ENCODE data around the gene AGPS. TPM values are rescaled to one million over a fixed set of nuclear protein-coding genes. Genes with fewer than 3 reads are reported as not detected.
"Not testable (repeated sequence)": the region's sequence is repeated elsewhere in the genome, so short reads cannot be mapped to it uniquely, and the experiment has no call there.

AGPS gene
- total RNA-seq, 1 donor from 2014 or later: 71.8 TPM

- H3K27me3 Mint-ChIP-seq (ENCODE audit: insufficient read depth): no peaks in the 10 kb centered on the region
- H3K9me3 Mint-ChIP-seq: peaks cover 51% of the 10 kb centered on the region
- intact Hi-C loops (cut with micrococcal nuclease): no loop called here
- H3K36me3 Mint-ChIP-seq (ENCODE audit: low read depth): peaks cover 55% of the 10 kb centered on the region
- H3K27ac Mint-ChIP-seq: no peak overlapping the region
- no peak overlapping the region for H3K4me3 Mint-ChIP-seq
- DNase-seq (ENCODE audit: low spot score): no peak
- no peaks in the 10 kb centered on the region for H3K4me1 Mint-ChIP-seq (ENCODE audit: low read depth)
Measured at GRCh38 chr2:177432703-177433102, 40.1 kb downstream of the AGPS start.

- Mint-ChIP-seq H3K36me3 (ENCODE audit: low read depth) (peaks cover 50% of the 10 kb centered on the region), H3K27me3 (ENCODE audit: insufficient read depth) (no peaks in the 10 kb centered on the region), H3K4me3 (no peak overlapping the region), H3K4me1 (ENCODE audit: low read depth) (no peaks in the 10 kb centered on the region), H3K27ac (no peak overlapping the region), H3K9me3 (peaks cover 44% of the 10 kb centered on the region)
- no peak for DNase-seq (ENCODE audit: low spot score)
- intact Hi-C loops (cut with micrococcal nuclease): no loop called here
Measured at GRCh38 chr2:177433402-177433801, 40.8 kb downstream of the AGPS start.

GRCh38 chr2:177434475-177434874, 41.9 kb downstream of the AGPS start:
- Mint-ChIP-seq H3K27me3 (ENCODE audit: insufficient read depth) (no peaks in the 10 kb centered on the region), H3K4me1 (ENCODE audit: low read depth) (no peaks in the 10 kb centered on the region), H3K27ac (no peak overlapping the region), H3K4me3 (no peak overlapping the region), H3K36me3 (ENCODE audit: low read depth) (peaks cover 44% of the 10 kb centered on the region), H3K9me3 (peaks cover 34% of the 10 kb centered on the region)
- no peak for DNase-seq (ENCODE audit: low spot score)
- intact Hi-C loops (cut with micrococcal nuclease): no loop called here

GRCh38 chr2:177445200-177445599, 52.6 kb downstream of the AGPS start:
- no peaks in the 10 kb centered on the region for H3K9me3 Mint-ChIP-seq
- no peak for DNase-seq (ENCODE audit: low spot score)
- H3K27ac Mint-ChIP-seq: no peak overlapping the region
- H3K4me3 Mint-ChIP-seq: no peak overlapping the region
- no peaks in the 10 kb centered on the region for H3K4me1 Mint-ChIP-seq (ENCODE audit: low read depth)
- no peaks in the 10 kb centered on the region for H3K27me3 Mint-ChIP-seq (ENCODE audit: insufficient read depth)
- intact Hi-C loops (cut with micrococcal nuclease): no loop called here
- peaks cover 26% of the 10 kb centered on the region for H3K36me3 Mint-ChIP-seq (ENCODE audit: low read depth)

GRCh38 chr2:177448031-177448430, 55.5 kb downstream of the AGPS start:
- Mint-ChIP-seq H3K4me1 (ENCODE audit: low read depth) (no peaks in the 10 kb centered on the region), H3K4me3 (no peak overlapping the region), H3K27ac (no peak overlapping the region), H3K9me3 (no peaks in the 10 kb centered on the region), H3K36me3 (ENCODE audit: low read depth) (peaks cover 26% of the 10 kb centered on the region), H3K27me3 (ENCODE audit: insufficient read depth) (no peaks in the 10 kb centered on the region)
- DNase-seq (ENCODE audit: low spot score): no peak
- intact Hi-C loops (cut with micrococcal nuclease): no loop called here

GRCh38 chr2:177449159-177449558, 56.6 kb downstream of the AGPS start:
- Mint-ChIP-seq H3K4me1 (ENCODE audit: low read depth) (no peaks in the 10 kb centered on the region), H3K9me3 (no peaks in the 10 kb centered on the region), H3K27ac (no peak overlapping the region), H3K27me3 (ENCODE audit: insufficient read depth) (no peaks in the 10 kb centered on the region), H3K4me3 (no peak overlapping the region), H3K36me3 (ENCODE audit: low read depth) (peaks cover 29% of the 10 kb centered on the region)
- no peak for DNase-seq (ENCODE audit: low spot score)
- intact Hi-C loops (cut with micrococcal nuclease): no loop called here

GRCh38 chr2:177455187-177455586, 62.6 kb downstream of the AGPS start:
- intact Hi-C loops (cut with micrococcal nuclease): no loop called here
- peaks cover 34% of the 10 kb centered on the region for H3K9me3 Mint-ChIP-seq
- H3K27ac Mint-ChIP-seq: no peak overlapping the region
- H3K4me3 Mint-ChIP-seq: no peak overlapping the region
- peaks cover 54% of the 10 kb centered on the region for H3K36me3 Mint-ChIP-seq (ENCODE audit: low read depth)
- no peak for DNase-seq (ENCODE audit: low spot score)
- no peaks in the 10 kb centered on the region for H3K4me1 Mint-ChIP-seq (ENCODE audit: low read depth)
- H3K27me3 Mint-ChIP-seq (ENCODE audit: insufficient read depth): no peaks in the 10 kb centered on the region

- H3K27ac Mint-ChIP-seq; H3K4me1 Mint-ChIP-seq (ENCODE audit: low read depth); H3K27me3 Mint-ChIP-seq (ENCODE audit: insufficient read depth); H3K4me3 Mint-ChIP-seq; DNase-seq (ENCODE audit: low spot score); intact Hi-C loops (cut with micrococcal nuclease): not testable (repeated sequence)
- peaks cover 50% of the 10 kb centered on the region for H3K36me3 Mint-ChIP-seq (ENCODE audit: low read depth)
- peaks cover 34% of the 10 kb centered on the region for H3K9me3 Mint-ChIP-seq
Measured at GRCh38 chr2:177459756-177460155, 67.2 kb downstream of the AGPS start.

- H3K36me3 Mint-ChIP-seq (ENCODE audit: low read depth): peaks cover 49% of the 10 kb centered on the region
- H3K4me1 Mint-ChIP-seq (ENCODE audit: low read depth): no peaks in the 10 kb centered on the region
Measured at GRCh38 chr2:177460973-177461585, 68.5 kb downstream of the AGPS start.

GRCh38 chr2:177464549-177464948, 72.0 kb downstream of the AGPS start:
- H3K27ac Mint-ChIP-seq: no peak overlapping the region
- intact Hi-C loops (cut with micrococcal nuclease): no loop called here
- H3K4me3 Mint-ChIP-seq: no peak overlapping the region
- H3K9me3 Mint-ChIP-seq: peaks cover 4% of the 10 kb centered on the region
- no peak for DNase-seq (ENCODE audit: low spot score)
- peaks cover 6% of the 10 kb centered on the region for H3K4me1 Mint-ChIP-seq (ENCODE audit: low read depth)
- no peaks in the 10 kb centered on the region for H3K27me3 Mint-ChIP-seq (ENCODE audit: insufficient read depth)
- peaks cover 28% of the 10 kb centered on the region for H3K36me3 Mint-ChIP-seq (ENCODE audit: low read depth)

More at GRCh38 chr2:177460973-177461585, 68.5 kb downstream of the AGPS start:
- no peak overlapping the region for H3K27ac Mint-ChIP-seq
- peaks cover 34% of the 10 kb centered on the region for H3K9me3 Mint-ChIP-seq
- no peak for DNase-seq (ENCODE audit: low spot score)
- intact Hi-C loops (cut with micrococcal nuclease): no loop called here
- H3K4me3 Mint-ChIP-seq: no peak overlapping the region
- no peaks in the 10 kb centered on the region for H3K27me3 Mint-ChIP-seq (ENCODE audit: insufficient read depth)

GRCh38 chr2:177465400-177466138, 73.0 kb downstream of the AGPS start:
- no peaks in the 10 kb centered on the region for H3K27me3 Mint-ChIP-seq (ENCODE audit: insufficient read depth)

GRCh38 chr2:177466337-177467195, 74.0 kb downstream of the AGPS start:
- Mint-ChIP-seq H3K9me3 (peaks cover 13% of the 10 kb centered on the region), H3K36me3 (ENCODE audit: low read depth) (peaks cover 33% of the 10 kb centered on the region), H3K27ac (no peak overlapping the region), H3K4me1 (ENCODE audit: low read depth) (peaks cover 6% of the 10 kb centered on the region), H3K4me3 (no peak overlapping the region), H3K27me3 (ENCODE audit: insufficient read depth) (no peaks in the 10 kb centered on the region)
- intact Hi-C loops (cut with micrococcal nuclease): no loop called here
- DNase-seq (ENCODE audit: low spot score): no peak

More at GRCh38 chr2:177465400-177466138, 73.0 kb downstream of the AGPS start:
- H3K27ac Mint-ChIP-seq: no peak overlapping the region
- DNase-seq (ENCODE audit: low spot score): no peak
- intact Hi-C loops (cut with micrococcal nuclease): no loop called here
- peaks cover 27% of the 10 kb centered on the region for H3K36me3 Mint-ChIP-seq (ENCODE audit: low read depth)
- H3K9me3 Mint-ChIP-seq: peaks cover 4% of the 10 kb centered on the region
- H3K4me1 Mint-ChIP-seq (ENCODE audit: low read depth): peaks cover 6% of the 10 kb centered on the region
- no peak overlapping the region for H3K4me3 Mint-ChIP-seq

GRCh38 chr2:177467646-177468045, 75.1 kb downstream of the AGPS start:
- no peaks in the 10 kb centered on the region for H3K27me3 Mint-ChIP-seq (ENCODE audit: insufficient read depth)
- peaks cover 23% of the 10 kb centered on the region for H3K9me3 Mint-ChIP-seq
- H3K4me1 Mint-ChIP-seq (ENCODE audit: low read depth): peaks cover 9% of the 10 kb centered on the region
- no peak for DNase-seq (ENCODE audit: low spot score)
- H3K27ac Mint-ChIP-seq: no peak overlapping the region
- peaks cover 39% of the 10 kb centered on the region for H3K36me3 Mint-ChIP-seq (ENCODE audit: low read depth)
- intact Hi-C loops (cut with micrococcal nuclease): no loop called here
- no peak overlapping the region for H3K4me3 Mint-ChIP-seq

Data from activated T-helper 1 cell treated with anti-CD3 and anti-CD28 coated beads, Interleukin-12 subunit alpha, Interleukin-12 subunit beta, Interleukin-2, Interleukin-4 antibody, amounts not matched to agents 30 ng/mL and 10 ng/mL and 1 ng/mL, durations not matched to agents 14 hours and 24 hours and 36 hours (primary cell).